Measurements from ENCODE around the gene CDC45. TPM values are rescaled to one million over a fixed set of nuclear protein-coding genes. Genes with fewer than 3 reads are reported as not detected.
A peak's percentile ranks its signal among the peaks of the same experiment; 100 is the strongest.
"Not testable (repeated sequence)": the region's sequence is repeated elsewhere in the genome, so short reads cannot be mapped to it uniquely, and the experiment has no call there.

CDC45 gene
- polyA plus RNA-seq, 2 donors: 9.6 to 12.1 TPM

GRCh38 chr22:19436444-19437161, 43.1 kb upstream of the CDC45 start:
- H3K4me3 ChIP-seq (ENCODE audit: low read depth in 1 of 2, low read length in 2 of 2); H3K4me1 ChIP-seq (ENCODE audit: control insufficient read depth in 2 of 2, insufficient read depth in 2 of 2, low read length in 1 of 2); H3K27ac ChIP-seq (ENCODE audit: low read depth in 2 of 2, low read length in 1 of 2); H3K27me3 ChIP-seq (ENCODE audit: control insufficient read depth in 1 of 2, insufficient read depth in 2 of 2, low read length in 2 of 2); H3K9me3 ChIP-seq (ENCODE audit: control insufficient read depth in 2 of 2, insufficient read depth in 1 of 2, low read depth in 1 of 2, low read length in 1 of 2); H3K36me3 ChIP-seq (ENCODE audit: control insufficient read depth in 2 of 2, insufficient read depth in 2 of 2, low read length in 1 of 2): not testable (repeated sequence)
- WGBS, 2 donors: 93 to 96% methylated on average over 9 of the region's 9 CpGs

- Histone ChIP-seq H3K36me3 (ENCODE audit: control insufficient read depth in 2 of 2, insufficient read depth in 2 of 2, low read length in 1 of 2) (peaks cover 0 to 12% of the 10 kb centered on the region in 2 donors), H3K9me3 (ENCODE audit: control insufficient read depth in 2 of 2, insufficient read depth in 1 of 2, low read depth in 1 of 2, low read length in 1 of 2) (no peaks in the 10 kb centered on the region), H3K4me3 (ENCODE audit: low read depth in 1 of 2, low read length in 2 of 2) (no peak overlapping the region), H3K4me1 (ENCODE audit: control insufficient read depth in 2 of 2, insufficient read depth in 2 of 2, low read length in 1 of 2) (no peaks in the 10 kb centered on the region), H3K27ac (ENCODE audit: low read depth in 2 of 2, low read length in 1 of 2) (peak overlapping the region in 1 of 2 donors; percentile 29), H3K27me3 (ENCODE audit: control insufficient read depth in 1 of 2, insufficient read depth in 2 of 2, low read length in 2 of 2) (no peaks in the 10 kb centered on the region)
- WGBS, 2 donors: 73 to 77% methylated on average over 7 of the region's 7 CpGs
These were observed 41.4 kb upstream of the CDC45 start for GRCh38 chr22:19438298-19438697.

DNA sequence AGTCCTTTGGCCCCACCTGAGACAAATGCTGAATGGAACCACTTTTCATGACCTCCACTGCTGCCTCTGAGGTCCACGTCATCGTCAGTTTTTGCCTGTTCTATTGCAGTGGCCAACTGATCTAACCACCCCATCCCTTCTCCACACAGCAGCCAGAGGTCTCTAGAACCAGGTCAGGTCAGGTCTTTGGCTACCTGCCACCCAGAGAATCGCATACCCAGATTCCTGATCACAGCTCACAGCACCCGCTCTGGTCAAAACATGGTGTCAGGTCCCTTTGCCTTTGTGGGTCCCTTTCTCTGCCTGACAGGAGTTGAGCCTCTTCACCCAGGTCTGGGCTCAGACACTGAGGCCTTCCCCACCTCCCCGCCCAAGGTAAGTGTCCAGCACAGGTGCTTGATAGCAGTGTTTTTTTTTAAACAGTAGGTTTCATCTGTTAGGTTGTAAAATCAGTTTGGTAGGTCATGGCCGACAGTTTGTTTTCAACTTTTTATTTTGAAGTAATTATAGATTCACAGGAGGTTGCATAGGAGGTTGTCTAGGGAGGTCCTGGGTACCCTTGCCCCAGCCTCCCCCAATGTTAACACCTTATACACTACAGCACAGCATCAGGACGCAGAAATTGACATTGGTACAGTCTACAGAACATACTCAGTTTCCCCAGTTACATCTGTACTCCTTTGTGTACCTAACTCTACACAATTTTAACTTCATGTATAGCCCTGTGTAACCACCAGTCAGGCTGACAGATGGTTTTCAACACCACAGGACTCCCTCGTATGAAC, 39.1 kb upstream of the CDC45 start:
- Histone ChIP-seq H3K27me3 (ENCODE audit: control insufficient read depth in 1 of 2, insufficient read depth in 2 of 2, low read length in 2 of 2) (no peaks in the 10 kb centered on the region), H3K4me3 (ENCODE audit: low read depth in 1 of 2, low read length in 2 of 2) (no peak overlapping the region), H3K27ac (ENCODE audit: low read depth in 2 of 2, low read length in 1 of 2) (no peak overlapping the region), H3K36me3 (ENCODE audit: control insufficient read depth in 2 of 2, insufficient read depth in 2 of 2, low read length in 1 of 2) (peaks cover 3 to 12% of the 10 kb centered on the region in 2 donors), H3K9me3 (ENCODE audit: control insufficient read depth in 2 of 2, insufficient read depth in 1 of 2, low read depth in 1 of 2, low read length in 1 of 2) (no peaks in the 10 kb centered on the region), H3K4me1 (ENCODE audit: control insufficient read depth in 2 of 2, insufficient read depth in 2 of 2, low read length in 1 of 2) (peaks cover 0 to 4% of the 10 kb centered on the region in 2 donors)
- WGBS, 2 donors: 84 to 90% methylated on average over 8 of the region's 8 CpGs

DNA sequence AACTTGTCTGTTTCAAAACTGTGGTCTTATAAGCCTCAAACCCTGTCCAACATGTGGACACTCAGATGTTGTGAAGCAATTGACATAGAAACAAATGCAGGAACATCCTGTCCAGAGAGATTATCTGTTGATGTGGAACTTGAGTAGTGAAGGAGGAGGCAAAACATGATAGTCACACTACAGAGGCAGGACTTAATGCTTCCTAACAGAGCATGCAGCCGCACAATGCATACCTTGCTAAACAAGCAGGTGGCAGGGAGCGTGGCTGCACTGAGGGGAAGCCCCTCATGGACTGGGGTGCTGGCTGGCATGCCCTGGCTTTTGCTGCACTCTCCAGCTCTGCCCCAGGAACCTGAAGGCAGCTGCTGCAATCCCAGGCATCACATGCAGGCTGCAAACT, 37.6 kb upstream of the CDC45 start:
- peaks cover 0 to 9% of the 10 kb centered on the region in 2 donors for H3K4me1 ChIP-seq (ENCODE audit: control insufficient read depth in 2 of 2, insufficient read depth in 2 of 2, low read length in 1 of 2)
- no peak overlapping the region for H3K4me3 ChIP-seq (ENCODE audit: low read depth in 1 of 2, low read length in 2 of 2)
- no peak overlapping the region for H3K27ac ChIP-seq (ENCODE audit: low read depth in 2 of 2, low read length in 1 of 2)
- H3K9me3 ChIP-seq (ENCODE audit: control insufficient read depth in 2 of 2, insufficient read depth in 1 of 2, low read depth in 1 of 2, low read length in 1 of 2): no peaks in the 10 kb centered on the region
- peaks cover 3 to 12% of the 10 kb centered on the region in 2 donors for H3K36me3 ChIP-seq (ENCODE audit: control insufficient read depth in 2 of 2, insufficient read depth in 2 of 2, low read length in 1 of 2)
- WGBS, 2 donors: 91 to 93% methylated on average over 2 of the region's 2 CpGs
- H3K27me3 ChIP-seq (ENCODE audit: control insufficient read depth in 1 of 2, insufficient read depth in 2 of 2, low read length in 2 of 2): no peaks in the 10 kb centered on the region

GRCh38 chr22:19443544-19444211, 36.0 kb upstream of the CDC45 start:
- peaks cover 3 to 12% of the 10 kb centered on the region in 2 donors for H3K36me3 ChIP-seq (ENCODE audit: control insufficient read depth in 2 of 2, insufficient read depth in 2 of 2, low read length in 1 of 2)
- no peaks in the 10 kb centered on the region for H3K27me3 ChIP-seq (ENCODE audit: control insufficient read depth in 1 of 2, insufficient read depth in 2 of 2, low read length in 2 of 2)
- no peak overlapping the region for H3K4me3 ChIP-seq (ENCODE audit: low read depth in 1 of 2, low read length in 2 of 2)
- H3K27ac ChIP-seq (ENCODE audit: low read depth in 2 of 2, low read length in 1 of 2): no peak overlapping the region
- WGBS, 2 donors: 74 to 81% methylated on average over 7 of the region's 7 CpGs
- peaks cover 2 to 10% of the 10 kb centered on the region in 2 donors for H3K4me1 ChIP-seq (ENCODE audit: control insufficient read depth in 2 of 2, insufficient read depth in 2 of 2, low read length in 1 of 2)
- no peaks in the 10 kb centered on the region for H3K9me3 ChIP-seq (ENCODE audit: control insufficient read depth in 2 of 2, insufficient read depth in 1 of 2, low read depth in 1 of 2, low read length in 1 of 2)

DNA sequence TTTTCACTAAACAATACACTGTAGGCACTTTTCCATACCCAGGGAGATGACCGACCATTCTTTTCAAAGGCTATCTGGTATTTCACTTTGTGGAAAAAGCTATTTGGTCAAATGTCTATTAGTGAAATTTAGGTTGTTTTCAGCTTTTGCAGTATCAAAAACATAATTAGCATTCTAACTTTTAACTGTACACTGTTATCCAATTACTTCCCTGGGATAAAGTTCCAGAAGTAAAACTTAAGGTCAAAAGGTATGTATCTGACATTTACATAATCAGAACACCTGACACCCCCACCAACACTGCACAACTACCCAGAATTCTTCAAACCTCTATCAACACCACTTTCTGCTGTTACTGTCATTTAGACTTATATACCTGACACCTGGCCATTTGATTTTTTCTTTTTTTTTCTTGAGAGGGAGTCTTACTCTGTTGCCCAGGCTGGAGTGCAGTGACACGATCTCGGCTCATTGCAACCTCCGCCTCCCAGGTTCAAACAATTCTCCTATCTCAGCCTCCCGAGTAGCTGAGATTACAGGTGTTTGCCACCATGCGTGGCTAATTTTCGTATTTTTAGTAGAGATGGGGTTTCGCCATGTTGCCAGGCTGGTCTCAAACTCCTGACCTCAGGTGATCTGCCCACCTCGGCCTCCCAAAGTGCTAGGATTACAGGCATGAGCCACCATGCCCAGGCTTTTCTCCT, 34.3 kb upstream of the CDC45 start:
- H3K27ac ChIP-seq (ENCODE audit: low read depth in 2 of 2, low read length in 1 of 2); H3K27me3 ChIP-seq (ENCODE audit: control insufficient read depth in 1 of 2, insufficient read depth in 2 of 2, low read length in 2 of 2); H3K9me3 ChIP-seq (ENCODE audit: control insufficient read depth in 2 of 2, insufficient read depth in 1 of 2, low read depth in 1 of 2, low read length in 1 of 2); H3K4me3 ChIP-seq (ENCODE audit: low read depth in 1 of 2, low read length in 2 of 2): not testable (repeated sequence)
- Histone ChIP-seq H3K36me3 (ENCODE audit: control insufficient read depth in 2 of 2, insufficient read depth in 2 of 2, low read length in 1 of 2) (peaks cover 3 to 12% of the 10 kb centered on the region in 2 donors), H3K4me1 (ENCODE audit: control insufficient read depth in 2 of 2, insufficient read depth in 2 of 2, low read length in 1 of 2) (peaks cover 2 to 12% of the 10 kb centered on the region in 2 donors)
- WGBS, 2 donors: 87 to 94% methylated on average over 9 of the region's 9 CpGs

DNA sequence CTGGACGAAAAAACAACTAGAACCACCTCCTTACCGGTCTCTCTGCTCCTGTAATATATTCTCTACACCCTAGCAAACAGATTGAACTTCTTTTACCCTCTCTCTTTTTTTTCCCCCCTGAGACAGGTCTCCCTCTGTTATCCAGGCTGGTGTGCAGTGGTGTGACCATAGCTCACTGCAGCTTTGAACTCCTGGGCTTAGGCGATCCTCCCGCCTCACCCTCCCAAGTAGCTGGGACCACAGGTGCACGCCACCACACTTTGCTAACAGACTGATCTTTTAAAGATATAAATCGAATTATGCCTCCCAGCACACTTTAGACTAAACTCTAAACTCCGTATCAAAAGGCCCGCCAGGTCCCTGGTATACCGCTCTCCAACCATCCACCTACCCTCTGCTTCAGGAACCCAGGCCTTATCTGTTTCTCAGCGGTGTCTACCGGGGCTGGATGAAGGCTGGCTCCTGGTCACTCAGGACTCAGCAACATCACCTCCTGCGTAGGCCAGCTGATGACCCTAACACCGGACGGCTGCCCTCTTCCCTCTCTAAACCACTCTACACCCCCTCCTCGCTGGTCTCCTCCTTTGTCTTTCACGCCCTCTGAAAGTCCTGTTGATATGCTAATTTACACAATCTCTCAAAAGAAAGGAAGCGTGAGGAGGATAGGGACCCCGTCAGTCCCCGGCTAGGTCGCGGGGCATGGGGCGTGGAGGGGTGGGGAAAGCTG, 33.0 kb upstream of the CDC45 start:
- Histone ChIP-seq H3K36me3 (ENCODE audit: control insufficient read depth in 2 of 2, insufficient read depth in 2 of 2, low read length in 1 of 2) (peaks cover 7 to 12% of the 10 kb centered on the region in 2 donors), H3K27me3 (ENCODE audit: control insufficient read depth in 1 of 2, insufficient read depth in 2 of 2, low read length in 2 of 2) (no peaks in the 10 kb centered on the region), H3K4me1 (ENCODE audit: control insufficient read depth in 2 of 2, insufficient read depth in 2 of 2, low read length in 1 of 2) (peaks cover 2 to 12% of the 10 kb centered on the region in 2 donors), H3K9me3 (ENCODE audit: control insufficient read depth in 2 of 2, insufficient read depth in 1 of 2, low read depth in 1 of 2, low read length in 1 of 2) (no peaks in the 10 kb centered on the region), H3K4me3 (ENCODE audit: low read depth in 1 of 2, low read length in 2 of 2) (peak overlapping the region; percentile 66 to 79), H3K27ac (ENCODE audit: low read depth in 2 of 2, low read length in 1 of 2) (peak overlapping the region; percentile 83 to 91)
- 21 to 22% methylated on average over 22 of the region's 22 CpGs for WGBS, 2 donors

- Histone ChIP-seq H3K9me3 (ENCODE audit: control insufficient read depth in 2 of 2, insufficient read depth in 1 of 2, low read depth in 1 of 2, low read length in 1 of 2) (no peaks in the 10 kb centered on the region), H3K27me3 (ENCODE audit: control insufficient read depth in 1 of 2, insufficient read depth in 2 of 2, low read length in 2 of 2) (no peaks in the 10 kb centered on the region), H3K4me1 (ENCODE audit: control insufficient read depth in 2 of 2, insufficient read depth in 2 of 2, low read length in 1 of 2) (peaks cover 2 to 12% of the 10 kb centered on the region in 2 donors), H3K27ac (ENCODE audit: low read depth in 2 of 2, low read length in 1 of 2) (peak within 1 kb of the TSS; percentile 83 to 91), H3K36me3 (ENCODE audit: control insufficient read depth in 2 of 2, insufficient read depth in 2 of 2, low read length in 1 of 2) (peaks cover 7 to 9% of the 10 kb centered on the region in 2 donors), H3K4me3 (ENCODE audit: low read depth in 1 of 2, low read length in 2 of 2) (peak within 1 kb of the TSS; percentile 66 to 79)
- WGBS, 2 donors: 0 to 1% methylated on average over 85 to 92 of the region's 92 CpGs
These were observed 32.2 kb upstream of the CDC45 start, which contains the start of gene C22orf39 for GRCh38 chr22:19447330-19448075. TSS of gene C22orf39 (minus strand) at chr22:19447711. CDS start at chr22:19447688, 23 bp downstream.

Measured in esophagus (tissue), 2 donors.